Right atrium auricular region (tissue), 2 donors: ENCODE measurements around the gene MOK. TPM values are rescaled to one million over a fixed set of nuclear protein-coding genes. Genes with fewer than 3 reads are reported as not detected.

Experiments used
- DNase-seq: peaks from one replicate; pipeline ENCODE4 v3.0.0-alpha.2; 2019; ENCODE audit warnings: low spot score
- H3K27ac ChIP-seq, 2 donors: fragments of 200-600 bp; sonication (generic); 1 replicate in 1 of 2; 2 replicates in 1 of 2; pipeline ENCODE4 v1.5.1; 2016 to 2019
- H3K27me3 ChIP-seq, 2 donors: fragments of 200-600 bp; sonication (generic); one replicate each; pipeline versions ENCODE4 v1.5.1 to v1.6.0; 2017 to 2019
- H3K36me3 ChIP-seq: fragments of 200-600 bp; sonication (generic); one replicate; pipeline ENCODE4 v1.5.1; 2016
- H3K4me1 ChIP-seq, 2 donors: fragments of 200-600 bp; sonication (generic); one replicate each; pipeline versions ENCODE4 v1.5.1 to v1.6.0; 2017 to 2019
- H3K4me3 ChIP-seq, 2 donors: fragments of 200-600 bp; sonication (generic); 1 replicate in 1 of 2; 2 replicates in 1 of 2; pipeline ENCODE4 v1.5.1; 2017 to 2019; ENCODE audit warnings: mild to moderate bottlenecking in 1 of 2, moderate library complexity in 1 of 2
- H3K9me3 ChIP-seq, 2 donors: fragments of 200-600 bp; sonication (generic); one replicate each; pipeline ENCODE4 v1.5.1; 2019
- CTCF ChIP-seq, 2 donors: fragments of 200-600 bp; sonication (generic); IDR thresholded peaks; one replicate each; pipeline ENCODE4 v1.5.1; 2019; ENCODE audit warnings: antibody characterized with exemption in 2 of 2
- total RNA-seq, 2 donors: library from RNA; depleted of rRNA; stranded (reverse); fragments of >200 nt; gene quantifications; one replicate each; pipeline ENCODE4 v1.1.0, GENCODE V29; 2016

Gene MOK
- total RNA-seq, 2 donors from 2014 or later: 10.1 to 22.9 TPM

GRCh38 chr14:102180248-102180998 is 124.5 kb downstream of the MOK start:
- no peaks in the 10 kb centered on the region for H3K9me3 ChIP-seq
- H3K27ac ChIP-seq: no peak overlapping the region
- DNase-seq: no peak
- no peak overlapping the region for H3K4me3 ChIP-seq
- no peaks in the 10 kb centered on the region for H3K36me3 ChIP-seq
- no peaks in the 10 kb centered on the region for H3K27me3 ChIP-seq
- peaks cover 0 to 63% of the 10 kb centered on the region in 2 donors for H3K4me1 ChIP-seq
- no peak for TF ChIP-seq CTCF (IDR thresholded peaks at IDR 0.05)

Other genes starting within 250 kb of the MOK start
- gene HSP90AA1, start 218.1 kb downstream of the MOK start, total RNA-seq: 100 to 1,000 TPM; 411 to 457 TPM
- gene WDR20, start 165.3 kb downstream of the MOK start, total RNA-seq: 10 to 100 TPM; 16.0 to 20.1 TPM
- 1 to 10 TPM; 6.4 to 7.8 TPM for gene ZNF839, start 14.6 kb upstream of the MOK start, total RNA-seq
- 10 to 100 TPM; 25.0 to 31.3 TPM for gene CINP, start 57.7 kb upstream of the MOK start, total RNA-seq
- gene TECPR2, start 57.8 kb upstream of the MOK start, total RNA-seq: 10 to 100 TPM; 13.2 to 15.5 TPM
- gene ANKRD9, start 204.6 kb upstream of the MOK start, total RNA-seq: 100 to 1,000 TPM; 144 to 158 TPM